ENCODE data around the gene ATP10A. TPM values are rescaled to one million over a fixed set of nuclear protein-coding genes. Genes with fewer than 3 reads are reported as not detected.

Gene ATP10A
- total and polyA plus RNA-seq, 2 donors from 2014 or later: 4.0 to 6.8 TPM

DNA sequence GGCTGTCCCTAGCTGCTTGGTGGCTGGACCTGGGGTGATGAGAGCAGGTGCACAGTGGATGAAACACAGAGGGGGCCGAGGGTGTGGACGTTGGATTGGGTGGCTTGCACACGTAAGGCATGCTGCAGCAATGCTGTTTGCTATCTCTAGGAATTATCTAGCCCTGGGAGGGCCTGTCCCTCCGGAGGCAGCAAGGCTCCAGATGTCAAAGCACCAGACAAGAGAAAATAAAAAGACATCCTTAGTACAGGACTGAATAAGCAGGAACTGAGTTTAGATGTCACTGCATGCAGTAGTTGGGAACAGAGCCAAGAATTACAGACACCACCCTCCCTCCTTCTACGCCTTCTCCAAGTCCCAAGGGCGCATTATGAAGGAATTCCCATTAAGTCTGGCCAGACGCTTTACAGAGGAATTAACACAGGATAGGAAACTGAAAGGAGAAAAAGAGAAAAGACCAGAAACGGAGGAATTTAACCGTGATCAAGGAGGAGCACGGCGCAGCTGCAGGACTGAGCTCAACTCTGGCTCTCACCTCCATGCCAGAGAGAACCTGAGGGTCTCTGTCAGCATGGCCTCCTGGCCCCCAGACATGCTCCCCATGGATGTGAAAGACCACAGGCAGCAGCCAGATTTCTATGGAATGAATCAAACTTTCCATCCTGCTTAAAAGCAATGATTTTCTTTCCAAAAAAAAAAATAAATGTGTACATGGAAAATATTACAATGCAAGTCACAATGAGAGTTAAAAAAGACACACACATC, 13.8 kb downstream of the ATP10A start:
- peaks cover 0 to 11% (median 8%) of the 10 kb centered on the region in 3 donors for H3K4me1 ChIP-seq (ENCODE audit: control insufficient read depth in 2 of 3, insufficient read depth in 2 of 3, low read depth in 1 of 3, low read length in 3 of 3)
- H3K9ac ChIP-seq (ENCODE audit: low read length in 3 of 3): no peak overlapping the region
- DNase-seq: peak in 2 of 5 donors; percentile 55 to 80
- intact Hi-C loops (cut with DNase I): no loop called here
- TF ChIP-seq, protein P1, sequence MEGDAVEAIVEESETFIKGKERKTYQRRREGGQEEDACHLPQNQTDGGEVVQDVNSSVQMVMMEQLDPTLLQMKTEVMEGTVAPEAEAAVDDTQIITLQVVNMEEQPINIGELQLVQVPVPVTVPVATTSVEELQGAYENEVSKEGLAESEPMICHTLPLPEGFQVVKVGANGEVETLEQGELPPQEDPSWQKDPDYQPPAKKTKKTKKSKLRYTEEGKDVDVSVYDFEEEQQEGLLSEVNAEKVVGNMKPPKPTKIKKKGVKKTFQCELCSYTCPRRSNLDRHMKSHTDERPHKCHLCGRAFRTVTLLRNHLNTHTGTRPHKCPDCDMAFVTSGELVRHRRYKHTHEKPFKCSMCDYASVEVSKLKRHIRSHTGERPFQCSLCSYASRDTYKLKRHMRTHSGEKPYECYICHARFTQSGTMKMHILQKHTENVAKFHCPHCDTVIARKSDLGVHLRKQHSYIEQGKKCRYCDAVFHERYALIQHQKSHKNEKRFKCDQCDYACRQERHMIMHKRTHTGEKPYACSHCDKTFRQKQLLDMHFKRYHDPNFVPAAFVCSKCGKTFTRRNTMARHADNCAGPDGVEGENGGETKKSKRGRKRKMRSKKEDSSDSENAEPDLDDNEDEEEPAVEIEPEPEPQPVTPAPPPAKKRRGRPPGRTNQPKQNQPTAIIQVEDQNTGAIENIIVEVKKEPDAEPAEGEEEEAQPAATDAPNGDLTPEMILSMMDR (IDR thresholded peaks at IDR 0.05; ENCODE audit: borderline replicate concordance, extremely low read depth, insufficient read depth): no peak
- H3K36me3 ChIP-seq (ENCODE audit: control insufficient read depth in 2 of 3, insufficient read depth in 3 of 3, low read length in 3 of 3): no peaks in the 10 kb centered on the region
- no peak for FAIRE-seq
- no peaks in the 10 kb centered on the region for H3K27me3 ChIP-seq (ENCODE audit: control insufficient read depth, insufficient read depth, low read length)
- H3K9me3 ChIP-seq (ENCODE audit: control insufficient read depth in 2 of 3, insufficient read depth in 1 of 3, low read length in 3 of 3): no peaks in the 10 kb centered on the region
- peak overlapping the region; percentile 7 to 48 for H3K27ac ChIP-seq (ENCODE audit: low read depth in 2 of 2, low read length in 2 of 2)
- H3K4me3 ChIP-seq (ENCODE audit: low read length in 3 of 3): peak overlapping the region in 2 of 3 donors; percentile 1 to 29

DNA sequence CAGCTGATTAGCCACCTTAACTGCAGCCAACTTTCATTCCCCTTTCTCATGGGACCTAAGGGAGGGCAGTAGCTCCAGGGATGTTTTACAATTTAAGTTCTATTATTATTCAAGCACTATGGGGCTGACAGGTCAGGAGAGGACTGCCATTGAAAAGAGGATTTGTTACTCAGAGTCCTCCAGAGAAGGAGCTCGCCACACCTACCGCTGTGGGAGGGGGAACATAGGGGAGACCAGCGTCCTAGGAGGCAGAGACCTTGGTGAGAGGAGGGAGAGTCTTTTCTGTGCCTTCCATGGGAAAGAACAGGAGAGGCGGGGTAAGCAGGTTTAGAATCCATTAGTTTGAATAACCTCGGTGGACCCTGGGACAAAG, 14.4 kb downstream of the ATP10A start:
- Histone ChIP-seq H3K36me3 (ENCODE audit: control insufficient read depth in 2 of 3, insufficient read depth in 3 of 3, low read length in 3 of 3) (no peaks in the 10 kb centered on the region), H3K4me3 (ENCODE audit: low read length in 3 of 3) (no peak overlapping the region), H3K9ac (ENCODE audit: low read length in 3 of 3) (no peak overlapping the region), H3K27me3 (ENCODE audit: control insufficient read depth, insufficient read depth, low read length) (no peaks in the 10 kb centered on the region), H3K27ac (ENCODE audit: low read depth in 2 of 2, low read length in 2 of 2) (peak overlapping the region; percentile 7 to 11), H3K4me1 (ENCODE audit: control insufficient read depth in 2 of 3, insufficient read depth in 2 of 3, low read depth in 1 of 3, low read length in 3 of 3) (peaks cover 0 to 11% (median 8%) of the 10 kb centered on the region in 3 donors), H3K9me3 (ENCODE audit: control insufficient read depth in 2 of 3, insufficient read depth in 1 of 3, low read length in 3 of 3) (no peaks in the 10 kb centered on the region)
- DNase-seq (no peak), FAIRE-seq (no peak)
- TF ChIP-seq, protein P1 (IDR thresholded peaks at IDR 0.05; ENCODE audit: borderline replicate concordance, extremely low read depth, insufficient read depth): no peak
- intact Hi-C loops (cut with DNase I): no loop called here

DNA sequence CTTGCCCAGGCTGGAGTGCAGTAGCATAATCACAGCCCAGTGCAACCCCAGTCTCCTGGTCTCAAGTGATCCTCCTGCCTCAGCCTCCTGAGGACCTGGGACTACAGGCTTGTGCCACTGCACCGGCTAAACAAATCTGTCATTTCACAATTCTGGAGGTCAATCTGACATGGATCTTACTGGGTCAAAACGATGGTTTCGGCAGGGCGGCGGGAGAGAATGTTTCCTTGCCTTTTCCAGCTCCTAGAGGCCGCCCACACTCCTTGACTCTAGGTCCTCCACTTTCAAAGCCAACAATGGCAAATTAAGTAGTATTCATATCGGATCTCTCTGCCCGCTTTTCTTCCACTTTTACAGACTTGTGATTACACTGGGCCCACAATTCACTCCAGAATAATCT, 14.8 kb downstream of the ATP10A start:
- intact Hi-C loops (cut with DNase I): no loop called here
- TF ChIP-seq, protein P1 (IDR thresholded peaks at IDR 0.05; ENCODE audit: borderline replicate concordance, extremely low read depth, insufficient read depth): no peak
- Histone ChIP-seq H3K9me3 (ENCODE audit: control insufficient read depth in 2 of 3, insufficient read depth in 1 of 3, low read length in 3 of 3) (no peaks in the 10 kb centered on the region), H3K4me3 (ENCODE audit: low read length in 3 of 3) (no peak overlapping the region), H3K27ac (ENCODE audit: low read depth in 2 of 2, low read length in 2 of 2) (no peak overlapping the region), H3K9ac (ENCODE audit: low read length in 3 of 3) (no peak overlapping the region), H3K36me3 (ENCODE audit: control insufficient read depth in 2 of 3, insufficient read depth in 3 of 3, low read length in 3 of 3) (no peaks in the 10 kb centered on the region), H3K4me1 (ENCODE audit: control insufficient read depth in 2 of 3, insufficient read depth in 2 of 3, low read depth in 1 of 3, low read length in 3 of 3) (peaks cover 0 to 11% (median 8%) of the 10 kb centered on the region in 3 donors), H3K27me3 (ENCODE audit: control insufficient read depth, insufficient read depth, low read length) (no peaks in the 10 kb centered on the region)
- no peak for DNase-seq
- no peak for FAIRE-seq
